ENCODE results near the gene KCNS3.

GRCh38 chr2:17863539-17863938 is 14.9 kb upstream of the KCNS3 start:
- TF ChIP-seq CTCF (IDR thresholded peaks at IDR 0.05) (no peak), TCF7L2 (IDR thresholded peaks at IDR 0.05; ENCODE audit: low read depth, low read length) (no peak)

Measured in Panc1 (cell line).